Activated B cell treated with CpG ODN at 0.5 μM for 24 hours (primary cell): ENCODE results near the gene PCDH9. TPM values are rescaled to one million over a fixed set of nuclear protein-coding genes. Genes with fewer than 3 reads are reported as not detected.

Experiments
- ATAC-seq: fragments of 200-7000 bp; cut with Tn5 transposase; one replicate; pipeline ENCODE4 v1.10.0; 2021; ENCODE audit warnings: low read depth, mild to moderate bottlenecking, moderate library complexity
- CTCF ChIA-PET: fragments of 350-600 bp; sonication (Branson Sonifier 250); formaldehyde crosslinking; loops from one replicate; lab custom pipeline; 2021; ENCODE audit warnings: antibody characterized with exemption; lab: Charles Lee
- POLR2A ChIA-PET: fragments of 350-600 bp; sonication (Branson Sonifier 250); formaldehyde crosslinking; loops from one replicate; lab custom pipeline; 2021; ENCODE audit warnings: antibody characterized with exemption; lab: Charles Lee
- DNase-seq: peaks from one replicate; pipeline ENCODE4 v3.0.0; 2022
- H3K27ac Mint-ChIP-seq: one replicate; pipeline ENCODE4 v1.8.0; 2020; ENCODE audit warnings: mixed read lengths
- H3K27me3 Mint-ChIP-seq: one replicate; pipeline ENCODE4 v1.8.0; 2021; ENCODE audit warnings: mixed read lengths
- H3K36me3 Mint-ChIP-seq: one replicate; pipeline ENCODE4 v1.8.0; 2021; ENCODE audit warnings: low read depth, mixed read lengths
- H3K4me1 Mint-ChIP-seq: one replicate; pipeline ENCODE4 v1.8.0; 2021; ENCODE audit warnings: mixed read lengths
- H3K4me3 Mint-ChIP-seq: one replicate; pipeline ENCODE4 v1.8.0; 2020; ENCODE audit warnings: mild to moderate bottlenecking, mixed read lengths
- H3K9me3 Mint-ChIP-seq: one replicate; pipeline ENCODE4 v1.8.0; 2020; ENCODE audit warnings: mixed read lengths
- intact Hi-C: fragments of 100-400 bp; cut with micrococcal nuclease; formaldehyde crosslinking; loops from one replicate; pipeline ENCODE4 v1.15.1; 2024
- total RNA-seq: library from RNA; stranded (reverse); gene quantifications from 2 replicates; pipeline ENCODE4 v1.2.3, GENCODE V29; 2022
- TF ChIP-seq, protein P1 (sequence below): fragments of 200-600 bp; IDR thresholded peaks from one replicate; pipeline ENCODE4 v1.8.0; 2022; ENCODE audit warnings: antibody characterized with exemption, mild to moderate bottlenecking

PCDH9 gene
- total RNA-seq, 1 donor from 2014 or later: 6.4 TPM

DNA sequence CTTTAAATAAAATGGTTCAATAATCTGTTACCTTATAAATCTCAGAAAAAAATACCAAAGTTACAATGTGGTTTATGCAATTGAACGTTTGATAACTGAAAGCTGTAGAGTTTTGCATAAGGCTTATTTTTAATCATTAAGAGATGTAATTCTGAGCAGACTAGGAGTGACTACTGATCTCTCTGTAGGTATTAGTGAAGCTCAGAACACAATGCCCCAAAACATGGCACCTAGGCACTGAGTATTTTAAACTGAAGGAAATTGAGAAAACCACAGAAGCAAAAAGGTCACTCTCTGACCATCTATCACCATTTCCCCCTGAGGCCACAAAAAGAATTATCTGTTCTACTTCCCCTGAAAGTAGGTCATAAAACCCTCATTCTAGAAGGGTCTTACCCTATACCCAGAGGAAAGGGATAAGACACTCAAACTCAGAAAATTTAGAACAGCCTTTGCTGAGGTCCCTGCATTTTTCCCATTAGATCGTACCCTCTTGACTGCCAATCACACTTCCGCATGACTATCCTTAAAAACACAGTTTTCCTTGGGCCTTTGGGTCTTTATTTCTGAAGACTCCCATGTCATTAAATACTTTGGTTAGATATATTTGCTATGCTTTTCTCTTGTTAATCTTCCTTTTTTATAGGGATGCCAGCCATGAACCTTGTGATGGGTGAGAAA is 158.1 kb downstream of the PCDH9 start:
- Mint-ChIP-seq H3K4me3 (no peak overlapping the region), H3K27ac (no peak overlapping the region), H3K4me1 (peaks cover 9% of the 10 kb centered on the region), H3K36me3 (no peaks in the 10 kb centered on the region), H3K27me3 (no peaks in the 10 kb centered on the region), H3K9me3 (no peaks in the 10 kb centered on the region)
- intact Hi-C loops: no loop called here
- DNase-seq: no peak
- ChIA-PET CTCF (no interaction called here), POLR2A (interaction anchor here (0.7 kb wide), 1 partner anchor 280 kb away, joined by 3 read pairs; no protein-coding TSS in a partner anchor)
- TF ChIP-seq, protein P1, sequence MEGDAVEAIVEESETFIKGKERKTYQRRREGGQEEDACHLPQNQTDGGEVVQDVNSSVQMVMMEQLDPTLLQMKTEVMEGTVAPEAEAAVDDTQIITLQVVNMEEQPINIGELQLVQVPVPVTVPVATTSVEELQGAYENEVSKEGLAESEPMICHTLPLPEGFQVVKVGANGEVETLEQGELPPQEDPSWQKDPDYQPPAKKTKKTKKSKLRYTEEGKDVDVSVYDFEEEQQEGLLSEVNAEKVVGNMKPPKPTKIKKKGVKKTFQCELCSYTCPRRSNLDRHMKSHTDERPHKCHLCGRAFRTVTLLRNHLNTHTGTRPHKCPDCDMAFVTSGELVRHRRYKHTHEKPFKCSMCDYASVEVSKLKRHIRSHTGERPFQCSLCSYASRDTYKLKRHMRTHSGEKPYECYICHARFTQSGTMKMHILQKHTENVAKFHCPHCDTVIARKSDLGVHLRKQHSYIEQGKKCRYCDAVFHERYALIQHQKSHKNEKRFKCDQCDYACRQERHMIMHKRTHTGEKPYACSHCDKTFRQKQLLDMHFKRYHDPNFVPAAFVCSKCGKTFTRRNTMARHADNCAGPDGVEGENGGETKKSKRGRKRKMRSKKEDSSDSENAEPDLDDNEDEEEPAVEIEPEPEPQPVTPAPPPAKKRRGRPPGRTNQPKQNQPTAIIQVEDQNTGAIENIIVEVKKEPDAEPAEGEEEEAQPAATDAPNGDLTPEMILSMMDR: no peak
- no peak for ATAC-seq

DNA sequence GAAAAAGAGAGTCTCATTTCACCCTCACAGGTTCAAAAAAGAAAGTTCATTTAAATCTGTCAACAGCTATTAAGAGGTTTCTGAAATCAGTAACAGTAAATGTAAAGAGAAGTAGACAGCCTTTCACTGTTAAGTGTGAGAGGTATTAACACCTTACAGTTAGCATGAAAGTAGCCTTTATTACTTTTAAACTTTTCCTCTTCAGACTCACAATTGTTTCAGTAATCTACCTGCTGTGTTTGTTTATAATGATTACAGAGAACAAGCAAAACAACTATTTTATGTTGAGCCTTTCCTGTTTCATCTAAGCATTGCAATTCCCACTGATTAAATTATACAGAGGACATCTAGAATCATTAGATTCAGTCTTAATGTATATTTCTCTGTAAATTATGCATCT is 159.8 kb downstream of the PCDH9 start:
- Mint-ChIP-seq H3K27me3 (no peaks in the 10 kb centered on the region), H3K4me1 (peaks cover 4% of the 10 kb centered on the region), H3K4me3 (no peak overlapping the region), H3K9me3 (no peaks in the 10 kb centered on the region), H3K36me3 (no peaks in the 10 kb centered on the region), H3K27ac (no peak overlapping the region)
- TF ChIP-seq, protein P1: no peak
- CTCF ChIA-PET: no interaction called here
- no peak for ATAC-seq
- DNase-seq: no peak
- intact Hi-C loops: no loop called here
- POLR2A ChIA-PET: no interaction called here

DNA sequence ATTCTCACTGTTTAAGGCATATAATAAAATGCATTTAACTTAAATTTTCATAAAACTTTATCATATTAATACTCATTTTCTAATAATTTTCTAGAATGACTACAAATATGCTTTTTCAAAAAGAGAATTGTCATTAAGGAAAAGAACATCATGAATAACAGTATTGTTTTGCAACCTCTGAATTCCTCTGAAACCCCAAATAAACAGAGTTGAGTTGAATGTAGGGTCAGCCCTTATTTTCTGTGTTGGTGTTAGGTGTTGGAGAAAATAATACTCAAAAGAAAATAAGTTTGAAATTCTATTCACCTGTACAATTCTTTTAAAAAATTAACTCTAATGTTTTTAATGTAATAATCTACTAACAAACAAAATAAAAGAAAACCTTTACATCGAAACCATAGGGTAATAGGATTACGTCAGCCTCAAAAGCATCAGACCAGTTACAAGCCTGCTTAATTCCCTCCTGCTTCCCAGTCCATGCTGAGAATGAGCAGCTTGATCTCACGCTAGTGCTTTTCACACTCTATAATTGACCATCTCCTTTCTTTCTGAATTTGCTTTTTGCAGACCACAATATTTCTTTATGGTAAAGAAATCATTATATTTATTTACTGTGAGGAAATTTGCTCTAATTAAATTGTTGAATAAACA is 160.9 kb downstream of the PCDH9 start:
- intact Hi-C loops: no loop called here
- Mint-ChIP-seq H3K27ac (no peak overlapping the region), H3K4me3 (no peak overlapping the region), H3K4me1 (no peaks in the 10 kb centered on the region), H3K36me3 (no peaks in the 10 kb centered on the region), H3K9me3 (no peaks in the 10 kb centered on the region), H3K27me3 (no peaks in the 10 kb centered on the region)
- TF ChIP-seq, protein P1: no peak
- ChIA-PET POLR2A (no interaction called here), CTCF (no interaction called here)
- ATAC-seq: no peak
- DNase-seq: no peak

DNA sequence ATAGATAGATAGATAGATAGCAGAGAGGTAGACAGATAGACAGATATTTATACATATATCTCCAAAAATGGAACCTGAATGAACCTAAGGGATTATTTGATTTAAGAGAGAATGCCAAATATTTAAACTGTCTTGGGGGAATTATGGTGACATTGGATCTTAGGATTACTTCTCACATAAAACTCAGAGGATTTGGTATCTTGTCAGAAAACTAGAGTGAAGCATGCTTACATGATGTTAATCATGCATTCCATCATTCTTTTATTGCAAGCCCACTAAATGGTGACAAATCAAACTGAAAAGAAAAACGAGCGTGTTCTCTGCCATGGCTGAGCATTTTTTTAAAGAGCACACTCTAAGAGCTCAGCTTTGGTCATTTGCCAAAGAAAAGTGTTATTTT is 165.2 kb downstream of the PCDH9 start:
- H3K27ac Mint-ChIP-seq: no peak overlapping the region
- no peaks in the 10 kb centered on the region for H3K36me3 Mint-ChIP-seq
- TF ChIP-seq, protein P1: no peak
- intact Hi-C loops: no loop called here
- no peaks in the 10 kb centered on the region for H3K9me3 Mint-ChIP-seq
- ChIA-PET CTCF (no interaction called here), POLR2A (no interaction called here)
- H3K4me3 Mint-ChIP-seq: no peak overlapping the region
- no peak for ATAC-seq
- H3K27me3 Mint-ChIP-seq: no peaks in the 10 kb centered on the region
- DNase-seq: no peak
- H3K4me1 Mint-ChIP-seq: peaks cover 5% of the 10 kb centered on the region

DNA sequence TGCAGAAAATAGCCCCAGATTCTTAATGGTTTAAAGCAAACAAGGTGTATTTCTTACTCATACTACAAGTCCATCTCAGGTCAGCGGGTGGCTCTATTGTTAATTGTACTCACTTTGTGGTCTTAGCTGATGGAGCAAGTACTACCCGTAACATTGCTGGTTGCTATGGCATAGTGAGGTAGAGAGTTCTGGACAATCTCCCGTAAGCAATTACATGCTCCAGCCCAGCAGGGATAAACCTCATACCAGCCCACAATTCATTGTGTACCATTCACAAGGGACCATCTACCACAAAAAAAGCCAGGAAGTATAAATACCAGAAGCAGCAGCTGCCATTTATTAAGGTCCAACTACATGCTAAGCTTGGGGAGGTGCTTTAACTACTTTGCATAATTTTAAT is 167.1 kb downstream of the PCDH9 start:
- no peak for ATAC-seq
- ChIA-PET CTCF (no interaction called here), POLR2A (no interaction called here)
- H3K27ac Mint-ChIP-seq: no peak overlapping the region
- H3K27me3 Mint-ChIP-seq: no peaks in the 10 kb centered on the region
- TF ChIP-seq, protein P1: no peak
- no peak overlapping the region for H3K4me3 Mint-ChIP-seq
- intact Hi-C loops: no loop called here
- H3K4me1 Mint-ChIP-seq: peaks cover 5% of the 10 kb centered on the region
- no peaks in the 10 kb centered on the region for H3K9me3 Mint-ChIP-seq
- no peaks in the 10 kb centered on the region for H3K36me3 Mint-ChIP-seq
- no peak for DNase-seq
